Fibroblast of mammary gland (primary cell): ENCODE results near the gene PKM.

Experiments
- DNase-seq: peaks from one replicate; pipeline ENCODE4 v3.0.0-alpha.2; 2010; ENCODE audit warnings: low read depth
- H3K4me3 ChIP-seq: 2 replicates; pipeline ENCODE4 v1.5.1; 2011; ENCODE audit warnings: low read depth, mild to moderate bottlenecking, low read length, moderate library complexity; ENCODE audit not compliant: control insufficient read depth
- CTCF ChIP-seq: conservative IDR thresholded peaks from 2 replicates; pipeline ENCODE4 v1.5.1; 2011; ENCODE audit warnings: low read depth, low read length, inconsistent platforms; ENCODE audit not compliant: control insufficient read depth, insufficient read depth

PKM gene

GRCh38 chr15:72193836-72194396 is 37.1 kb downstream of the PKM start:
- TF ChIP-seq CTCF = no peak

GRCh38 chr15:72192416-72192815 is 38.6 kb downstream of the PKM start:
- no peak for DNase-seq
- H3K4me3 ChIP-seq = no peak overlapping the region
- no peak for TF ChIP-seq CTCF

More at GRCh38 chr15:72193836-72194396, 37.1 kb downstream of the PKM start:
- H3K4me3 ChIP-seq = no peak overlapping the region
- no peak for DNase-seq

- no peak for TF ChIP-seq CTCF
- DNase-seq = no peak
- H3K4me3 ChIP-seq = no peak overlapping the region
Measured at GRCh38 chr15:72189250-72189902, 41.6 kb downstream of the PKM start.

- TF ChIP-seq CTCF = no peak
- H3K4me3 ChIP-seq = no peak overlapping the region
- no peak for DNase-seq
Measured at GRCh38 chr15:72184165-72184811, 46.7 kb downstream of the PKM start.

GRCh38 chr15:72183781-72184164 is 47.2 kb downstream of the PKM start:
- no peak for TF ChIP-seq CTCF
- H3K4me3 ChIP-seq = no peak overlapping the region
- DNase-seq = no peak

GRCh38 chr15:72182673-72183072 is 48.3 kb downstream of the PKM start:
- TF ChIP-seq CTCF = no peak
- DNase-seq = no peak
- no peak overlapping the region for H3K4me3 ChIP-seq
